GM23338 (cell line): Measurements from ENCODE around the gene DNAJC1.

Experiments
- CREB1 ChIP-seq: fragments of 250-450 bp; sonication (Bioruptor Pico); IDR thresholded peaks from 2 replicates; pipeline ENCODE4 v1.5.0; 2020; ENCODE audit warnings: low read depth, mild to moderate bottlenecking, moderate library complexity
- CTCF ChIP-seq, 2 experiments: fragments of 200-600 bp in 1 of 2; sonication (generic) in 1 of 2; conservative IDR thresholded peaks; 2 replicates each; pipeline versions ENCODE4 v1.5.1 to v1.6.1; 2016 to 2017; ENCODE audit warnings: antibody characterized with exemption in 2 of 2, low read depth in 2 of 2, mild to moderate bottlenecking in 2 of 2, moderate library complexity in 1 of 2
- EZH2 ChIP-seq: fragments of 200-600 bp; sonication (generic); IDR thresholded peaks from one replicate; pipeline ENCODE4 v1.8.0; 2017; ENCODE audit warnings: antibody characterized with exemption, mild to moderate bottlenecking, low read depth; ENCODE audit not compliant: unreplicated experiment
- EZH2phosphoT487 ChIP-seq: fragments of 200-600 bp; sonication (generic); IDR thresholded peaks from one replicate; pipeline ENCODE4 v1.8.1; 2018; ENCODE audit warnings: antibody characterized with exemption; ENCODE audit not compliant: unreplicated experiment
- JUNB ChIP-seq: IDR thresholded peaks from one replicate; pipeline ENCODE4 v1.6.1; 2016; ENCODE audit warnings: antibody characterized with exemption; ENCODE audit not compliant: unreplicated experiment
- NANOG ChIP-seq: IDR thresholded peaks from 2 replicates; pipeline ENCODE4 v1.6.1; 2016; ENCODE audit warnings: antibody characterized with exemption, borderline replicate concordance
- POLR2AphosphoS5 ChIP-seq: IDR thresholded peaks from 2 replicates; pipeline ENCODE4 v1.6.1; 2016; ENCODE audit warnings: antibody characterized with exemption, low read depth
- TF ChIP-seq, protein P1 (sequence below): IDR thresholded peaks from one replicate; pipeline ENCODE4 v1.6.1; 2018; ENCODE audit warnings: antibody characterized with exemption; ENCODE audit not compliant: unreplicated experiment

DNA sequence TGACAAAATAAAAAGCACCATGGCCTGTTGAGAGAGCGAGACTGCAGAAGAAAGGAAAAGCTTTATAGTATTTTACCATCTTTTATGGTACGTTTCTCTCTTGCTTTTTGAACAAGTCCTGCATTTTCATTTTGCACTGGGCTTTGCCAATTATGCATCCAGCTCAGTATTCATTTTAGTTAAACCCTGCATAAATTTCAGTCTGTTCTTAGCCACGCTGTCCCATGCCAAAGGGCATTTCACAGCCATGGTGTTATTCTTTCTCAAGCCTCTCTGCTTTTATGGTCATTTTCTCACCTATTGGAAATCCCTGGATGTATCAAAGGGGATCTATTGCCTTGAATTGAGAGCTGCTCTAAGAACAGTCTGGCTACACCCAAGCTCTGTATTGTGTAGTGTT, 30.8 kb upstream of the DNAJC1 start:
- no peak for TF ChIP-seq EZH2
- no peak for TF ChIP-seq CTCF (conservative IDR thresholded peaks at IDR 0.05; ENCODE audit: low read depth in 2 of 2)
- no peak for TF ChIP-seq NANOG
- no peak for TF ChIP-seq EZH2phosphoT487
- TF ChIP-seq CREB1 (CRISPR knock-in tag), result no peak
- no peak for TF ChIP-seq JUNB
- TF ChIP-seq POLR2AphosphoS5, result no peak
- TF ChIP-seq, protein P1, sequence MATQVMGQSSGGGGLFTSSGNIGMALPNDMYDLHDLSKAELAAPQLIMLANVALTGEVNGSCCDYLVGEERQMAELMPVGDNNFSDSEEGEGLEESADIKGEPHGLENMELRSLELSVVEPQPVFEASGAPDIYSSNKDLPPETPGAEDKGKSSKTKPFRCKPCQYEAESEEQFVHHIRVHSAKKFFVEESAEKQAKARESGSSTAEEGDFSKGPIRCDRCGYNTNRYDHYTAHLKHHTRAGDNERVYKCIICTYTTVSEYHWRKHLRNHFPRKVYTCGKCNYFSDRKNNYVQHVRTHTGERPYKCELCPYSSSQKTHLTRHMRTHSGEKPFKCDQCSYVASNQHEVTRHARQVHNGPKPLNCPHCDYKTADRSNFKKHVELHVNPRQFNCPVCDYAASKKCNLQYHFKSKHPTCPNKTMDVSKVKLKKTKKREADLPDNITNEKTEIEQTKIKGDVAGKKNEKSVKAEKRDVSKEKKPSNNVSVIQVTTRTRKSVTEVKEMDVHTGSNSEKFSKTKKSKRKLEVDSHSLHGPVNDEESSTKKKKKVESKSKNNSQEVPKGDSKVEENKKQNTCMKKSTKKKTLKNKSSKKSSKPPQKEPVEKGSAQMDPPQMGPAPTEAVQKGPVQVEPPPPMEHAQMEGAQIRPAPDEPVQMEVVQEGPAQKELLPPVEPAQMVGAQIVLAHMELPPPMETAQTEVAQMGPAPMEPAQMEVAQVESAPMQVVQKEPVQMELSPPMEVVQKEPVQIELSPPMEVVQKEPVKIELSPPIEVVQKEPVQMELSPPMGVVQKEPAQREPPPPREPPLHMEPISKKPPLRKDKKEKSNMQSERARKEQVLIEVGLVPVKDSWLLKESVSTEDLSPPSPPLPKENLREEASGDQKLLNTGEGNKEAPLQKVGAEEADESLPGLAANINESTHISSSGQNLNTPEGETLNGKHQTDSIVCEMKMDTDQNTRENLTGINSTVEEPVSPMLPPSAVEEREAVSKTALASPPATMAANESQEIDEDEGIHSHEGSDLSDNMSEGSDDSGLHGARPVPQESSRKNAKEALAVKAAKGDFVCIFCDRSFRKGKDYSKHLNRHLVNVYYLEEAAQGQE, result no peak
